NB4 (cell line): Measurements from ENCODE around the gene OR5A2.

Experiments used
- MAX ChIP-seq: IDR thresholded peaks from 2 replicates; pipeline ENCODE4 v1.6.1; 2011; ENCODE audit warnings: low read depth, low read length
- TF ChIP-seq, protein P1 (sequence below): IDR thresholded peaks from one replicate; pipeline ENCODE4 v1.5.1; 2012; ENCODE audit warnings: low read depth, low read length

GRCh38 chr11:59418156-59418555 lies 8.1 kb downstream of the OR5A2 start:
- TF ChIP-seq, protein P1, sequence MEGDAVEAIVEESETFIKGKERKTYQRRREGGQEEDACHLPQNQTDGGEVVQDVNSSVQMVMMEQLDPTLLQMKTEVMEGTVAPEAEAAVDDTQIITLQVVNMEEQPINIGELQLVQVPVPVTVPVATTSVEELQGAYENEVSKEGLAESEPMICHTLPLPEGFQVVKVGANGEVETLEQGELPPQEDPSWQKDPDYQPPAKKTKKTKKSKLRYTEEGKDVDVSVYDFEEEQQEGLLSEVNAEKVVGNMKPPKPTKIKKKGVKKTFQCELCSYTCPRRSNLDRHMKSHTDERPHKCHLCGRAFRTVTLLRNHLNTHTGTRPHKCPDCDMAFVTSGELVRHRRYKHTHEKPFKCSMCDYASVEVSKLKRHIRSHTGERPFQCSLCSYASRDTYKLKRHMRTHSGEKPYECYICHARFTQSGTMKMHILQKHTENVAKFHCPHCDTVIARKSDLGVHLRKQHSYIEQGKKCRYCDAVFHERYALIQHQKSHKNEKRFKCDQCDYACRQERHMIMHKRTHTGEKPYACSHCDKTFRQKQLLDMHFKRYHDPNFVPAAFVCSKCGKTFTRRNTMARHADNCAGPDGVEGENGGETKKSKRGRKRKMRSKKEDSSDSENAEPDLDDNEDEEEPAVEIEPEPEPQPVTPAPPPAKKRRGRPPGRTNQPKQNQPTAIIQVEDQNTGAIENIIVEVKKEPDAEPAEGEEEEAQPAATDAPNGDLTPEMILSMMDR: no peak
- no peak for TF ChIP-seq MAX
